GM23338 (cell line): ENCODE data around the gene TMBIM6.

Experiments
- POLR2AphosphoS5 ChIP-seq: IDR thresholded peaks from 2 replicates; pipeline ENCODE4 v1.6.1; 2016; ENCODE audit warnings: antibody characterized with exemption, low read depth
- TF ChIP-seq, protein P1 (sequence below), 2 experiments: fragments of 200-600 bp in 1 of 2; sonication (generic) in 1 of 2; conservative IDR thresholded peaks; 2 replicates each; pipeline versions ENCODE4 v1.5.1 to v1.6.1; 2016 to 2017; ENCODE audit warnings: antibody characterized with exemption in 2 of 2, low read depth in 2 of 2, mild to moderate bottlenecking in 2 of 2, moderate library complexity in 1 of 2
- TF ChIP-seq, protein P2 (sequence below): IDR thresholded peaks from 2 replicates; pipeline ENCODE4 v1.6.1; 2016; ENCODE audit warnings: antibody characterized with exemption

DNA sequence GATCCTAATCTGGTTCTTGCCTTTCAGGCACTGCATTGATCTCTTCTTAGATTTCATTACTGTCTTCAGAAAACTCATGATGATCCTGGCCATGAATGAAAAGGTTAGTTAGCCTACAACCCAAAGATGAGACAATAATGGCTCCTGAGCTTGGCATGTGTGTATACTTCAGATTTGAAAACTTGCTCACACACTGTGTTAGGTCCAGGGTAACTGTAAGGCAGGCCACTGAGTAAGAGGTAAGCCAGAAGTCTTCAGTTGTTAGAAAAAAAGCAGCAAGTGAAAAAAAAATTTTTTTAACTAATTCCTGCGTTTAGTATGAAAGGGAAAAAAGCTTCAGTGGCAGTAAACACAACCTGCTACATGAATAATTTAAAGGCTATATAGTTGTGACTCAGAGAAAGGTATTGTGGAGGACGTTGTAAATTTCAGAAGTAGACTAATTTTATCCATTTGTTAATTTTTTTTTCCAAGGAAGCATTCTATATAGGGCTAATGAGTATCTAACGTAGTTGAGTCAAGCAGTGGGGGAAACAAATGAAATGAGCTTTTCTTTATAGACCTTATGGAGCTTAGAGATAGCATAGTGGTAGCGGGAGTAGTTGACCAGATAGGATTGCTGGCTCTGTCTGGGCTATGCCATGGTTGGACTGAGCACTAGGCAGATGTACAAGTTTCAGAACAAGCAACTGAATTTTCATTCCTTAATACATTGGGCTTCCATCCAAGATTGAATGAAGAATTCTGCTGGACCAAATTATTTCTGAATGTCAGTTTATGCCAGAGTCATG lies 20.5 kb downstream of the TMBIM6 start:
- no peak for TF ChIP-seq POLR2AphosphoS5
- TF ChIP-seq, protein P1, sequence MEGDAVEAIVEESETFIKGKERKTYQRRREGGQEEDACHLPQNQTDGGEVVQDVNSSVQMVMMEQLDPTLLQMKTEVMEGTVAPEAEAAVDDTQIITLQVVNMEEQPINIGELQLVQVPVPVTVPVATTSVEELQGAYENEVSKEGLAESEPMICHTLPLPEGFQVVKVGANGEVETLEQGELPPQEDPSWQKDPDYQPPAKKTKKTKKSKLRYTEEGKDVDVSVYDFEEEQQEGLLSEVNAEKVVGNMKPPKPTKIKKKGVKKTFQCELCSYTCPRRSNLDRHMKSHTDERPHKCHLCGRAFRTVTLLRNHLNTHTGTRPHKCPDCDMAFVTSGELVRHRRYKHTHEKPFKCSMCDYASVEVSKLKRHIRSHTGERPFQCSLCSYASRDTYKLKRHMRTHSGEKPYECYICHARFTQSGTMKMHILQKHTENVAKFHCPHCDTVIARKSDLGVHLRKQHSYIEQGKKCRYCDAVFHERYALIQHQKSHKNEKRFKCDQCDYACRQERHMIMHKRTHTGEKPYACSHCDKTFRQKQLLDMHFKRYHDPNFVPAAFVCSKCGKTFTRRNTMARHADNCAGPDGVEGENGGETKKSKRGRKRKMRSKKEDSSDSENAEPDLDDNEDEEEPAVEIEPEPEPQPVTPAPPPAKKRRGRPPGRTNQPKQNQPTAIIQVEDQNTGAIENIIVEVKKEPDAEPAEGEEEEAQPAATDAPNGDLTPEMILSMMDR (conservative IDR thresholded peaks at IDR 0.05; ENCODE audit: low read depth in 2 of 2), result no peak
- TF ChIP-seq, protein P2, sequence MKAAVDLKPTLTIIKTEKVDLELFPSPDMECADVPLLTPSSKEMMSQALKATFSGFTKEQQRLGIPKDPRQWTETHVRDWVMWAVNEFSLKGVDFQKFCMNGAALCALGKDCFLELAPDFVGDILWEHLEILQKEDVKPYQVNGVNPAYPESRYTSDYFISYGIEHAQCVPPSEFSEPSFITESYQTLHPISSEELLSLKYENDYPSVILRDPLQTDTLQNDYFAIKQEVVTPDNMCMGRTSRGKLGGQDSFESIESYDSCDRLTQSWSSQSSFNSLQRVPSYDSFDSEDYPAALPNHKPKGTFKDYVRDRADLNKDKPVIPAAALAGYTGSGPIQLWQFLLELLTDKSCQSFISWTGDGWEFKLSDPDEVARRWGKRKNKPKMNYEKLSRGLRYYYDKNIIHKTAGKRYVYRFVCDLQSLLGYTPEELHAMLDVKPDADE, result no peak
